IPS DF 4.7 (cell line): Measurements from ENCODE around the gene FOLR2.
"Not testable (repeated sequence)": the region's sequence is repeated elsewhere in the genome, so short reads cannot be mapped to it uniquely, and the experiment has no call there.

ENCODE experiments used
- DNase-seq: peaks from one replicate; pipeline ENCODE4 v3.0.0-alpha.2; 2013; ENCODE audit warnings: low spot score; ENCODE audit errors: extremely low read depth

Gene FOLR2

DNA sequence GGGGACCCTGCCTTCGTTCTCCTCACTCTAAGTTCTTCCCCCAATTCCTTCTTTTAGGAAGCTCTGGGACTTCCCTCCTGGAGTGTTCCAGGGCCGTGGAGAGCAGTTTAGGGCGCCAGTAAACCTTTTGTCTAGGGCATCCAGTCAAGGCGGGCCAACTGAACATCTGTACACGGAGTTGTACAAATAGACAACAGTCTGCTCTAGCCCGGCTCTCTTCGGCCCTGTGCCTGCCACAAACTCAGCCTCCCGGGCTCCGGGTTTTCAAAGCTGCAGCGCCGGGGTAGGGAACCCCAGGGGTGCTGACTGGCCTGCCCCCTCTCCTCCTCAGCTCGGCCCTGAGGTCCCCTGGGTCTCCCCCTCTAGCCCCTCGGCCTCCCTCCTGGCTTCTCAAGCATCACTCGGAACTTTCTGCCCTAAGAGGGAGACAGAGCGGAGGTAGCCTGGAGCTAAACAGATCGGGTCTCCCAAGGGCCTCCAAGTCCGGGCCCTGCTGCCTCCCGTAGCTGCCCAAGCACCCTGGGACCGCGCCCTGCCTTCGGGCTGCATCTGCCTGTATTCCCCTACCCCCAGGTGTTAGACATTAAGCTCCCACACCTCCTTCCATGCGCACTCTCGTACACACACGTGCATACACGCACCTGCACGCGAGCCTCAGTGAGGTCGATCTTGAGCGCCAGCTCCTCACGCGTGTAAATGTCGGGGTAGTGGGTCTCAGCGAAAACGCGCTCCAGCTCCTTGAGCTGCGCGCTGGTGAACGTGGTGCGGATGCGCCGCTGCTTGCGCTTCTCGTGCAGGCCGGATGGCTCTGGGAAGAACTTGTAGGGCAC is 24.1 kb downstream of the FOLR2 start:
- DNase-seq: no peak

DNA sequence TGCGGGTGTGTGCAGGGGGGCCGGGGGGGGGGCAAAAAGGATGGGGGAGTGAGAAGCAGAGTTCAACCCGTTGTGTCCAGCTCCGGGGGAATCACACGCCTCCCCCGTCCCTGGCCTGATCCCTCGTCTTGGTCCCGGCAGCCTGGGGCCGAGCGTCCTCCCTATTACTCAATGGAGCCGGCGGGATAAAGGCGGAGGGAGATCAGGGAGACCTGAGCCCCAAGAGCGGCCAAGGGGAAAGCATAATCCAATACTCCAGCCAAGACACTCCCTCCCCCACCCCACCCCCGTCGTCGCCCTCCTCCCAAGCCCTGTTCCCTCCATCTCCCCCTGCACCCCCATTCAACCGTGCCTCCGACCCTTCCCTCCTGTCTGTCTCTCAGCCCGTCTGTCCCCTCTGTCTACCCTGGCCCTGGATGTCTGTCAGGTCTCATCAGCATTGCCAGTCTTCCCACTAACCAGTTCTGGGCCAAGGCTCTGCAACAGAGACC is 24.7 kb downstream of the FOLR2 start:
- no peak for DNase-seq

DNA sequence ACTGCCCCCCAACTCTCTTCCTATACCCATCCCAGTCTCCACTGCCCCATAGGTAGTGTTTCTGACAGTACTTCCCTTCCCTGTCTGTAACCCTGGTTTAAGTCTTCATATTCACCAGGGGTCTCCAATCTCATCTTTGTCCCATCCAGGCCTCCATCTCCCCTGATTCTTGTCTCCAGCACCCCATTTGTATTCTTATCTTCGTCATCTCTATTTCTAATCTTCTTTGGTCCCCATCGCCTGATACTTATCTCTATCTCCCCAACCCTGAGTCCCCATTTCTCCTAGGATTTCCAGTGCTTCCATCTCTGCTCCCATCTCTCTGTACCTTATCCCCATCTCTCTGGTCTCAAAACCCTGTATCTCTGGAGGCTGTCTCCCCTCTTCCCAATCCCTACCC is 25.5 kb downstream of the FOLR2 start:
- DNase-seq: no peak

DNA sequence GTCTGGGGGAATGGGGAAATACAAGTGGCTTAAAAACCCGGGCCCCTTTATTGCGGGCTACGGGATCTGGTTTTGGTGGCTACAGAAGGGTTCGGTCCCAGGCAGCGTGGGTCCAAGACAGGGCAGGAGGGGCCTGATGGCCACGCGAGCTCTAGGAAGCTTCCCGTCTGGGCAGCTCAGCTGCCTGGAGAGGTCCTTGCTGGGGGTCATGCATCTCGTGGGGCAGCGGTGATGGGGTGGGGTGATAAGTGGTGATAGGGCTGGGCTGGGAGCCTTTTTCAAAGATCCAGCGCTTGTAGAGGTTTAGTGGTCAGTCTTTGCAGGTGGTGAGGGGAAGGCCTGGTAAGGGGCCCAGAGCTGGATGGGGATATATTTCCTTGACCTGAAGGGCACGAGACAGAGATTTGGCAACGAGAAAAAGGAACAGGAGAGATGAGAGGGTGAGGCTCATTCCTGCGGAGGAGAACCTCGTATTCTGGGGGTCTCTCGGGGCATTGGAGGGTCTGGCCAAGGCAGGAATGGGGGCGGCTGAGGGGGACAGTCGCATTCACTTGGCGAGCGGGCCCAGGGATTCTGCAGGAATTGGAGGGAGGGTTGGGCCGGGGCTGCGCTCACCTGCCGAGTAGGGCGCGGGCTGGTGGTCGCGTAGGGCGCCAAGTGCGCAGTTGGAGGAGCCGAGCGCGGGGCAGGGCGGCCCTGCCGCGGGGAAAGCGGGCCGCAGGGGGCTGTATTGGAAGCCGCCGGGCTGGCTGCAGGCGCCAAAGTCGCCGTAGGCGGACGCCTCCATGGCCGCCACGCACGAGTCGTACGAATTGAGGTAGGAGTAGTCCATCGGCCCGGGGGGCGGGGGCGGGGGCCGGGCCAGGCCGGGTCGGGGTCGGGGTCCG is 26.8 kb downstream of the FOLR2 start:
- DNase-seq: no peak

DNA sequence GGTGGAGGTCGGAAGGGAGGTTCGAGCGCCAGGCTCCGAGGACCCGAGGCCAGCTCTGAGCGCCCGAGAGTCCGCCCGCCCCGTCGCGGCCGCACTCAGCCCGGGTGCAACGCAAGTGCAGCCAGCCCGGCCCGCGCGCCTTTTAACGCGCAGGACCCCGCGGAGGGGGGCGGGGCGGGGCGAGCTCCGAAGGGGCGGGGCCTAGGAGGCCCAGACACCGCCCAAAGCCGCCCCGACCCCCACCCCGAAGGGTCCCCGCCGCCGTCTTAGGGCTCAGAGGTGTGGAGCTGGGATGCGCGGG is 27.4 kb downstream of the FOLR2 start, which contains the start of gene PHOX2A:
Gene PHOX2A, minus strand, starts transcription at position 117 of the 301 bp plus-strand sequence. CDS start 172 bp downstream, outside the sequence.
- DNase-seq: no peak

DNA sequence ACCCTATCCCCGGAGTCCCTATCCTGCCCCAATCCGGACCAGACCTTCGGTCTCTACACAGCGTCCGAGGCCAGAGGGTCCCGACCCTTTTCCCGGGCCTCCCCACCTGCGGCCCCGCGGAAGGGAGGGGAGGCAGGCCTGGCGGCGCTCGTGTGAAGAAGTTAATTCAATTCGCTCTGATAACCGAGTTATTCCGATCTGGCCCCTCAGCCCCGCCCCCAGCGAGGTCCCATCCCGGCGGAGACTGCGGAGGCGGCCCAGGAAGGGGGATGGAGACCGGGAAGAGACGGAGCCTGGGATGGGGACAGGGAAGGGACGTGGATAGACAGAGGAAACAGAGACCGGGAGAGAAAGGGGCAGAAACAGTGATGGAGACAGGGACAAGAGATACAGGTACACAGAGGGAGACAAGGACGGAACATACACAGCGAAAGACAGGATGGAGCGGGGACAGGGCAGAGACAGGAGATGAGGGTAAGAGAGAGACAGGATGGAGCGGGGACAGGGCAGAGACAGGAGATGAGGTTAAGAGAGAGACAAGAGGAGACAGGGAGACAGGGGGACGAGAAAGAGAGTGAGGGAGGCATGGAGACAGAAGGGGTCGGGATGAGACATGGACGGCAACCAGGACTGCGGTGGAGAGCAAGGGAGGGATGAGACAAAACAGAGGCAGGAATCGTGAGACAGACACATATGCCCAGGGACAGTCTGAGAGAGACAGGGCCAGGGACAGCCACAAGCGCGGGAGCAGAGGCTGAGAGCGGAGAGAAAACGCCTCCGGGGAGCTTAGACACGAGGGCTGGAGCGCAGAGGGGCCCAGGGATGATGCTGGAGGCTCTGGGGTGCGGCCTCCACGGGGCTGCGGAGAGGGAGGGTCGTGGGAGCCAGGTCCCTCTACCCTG is 28.0 kb downstream of the FOLR2 start:
- DNase-seq: no peak

DNA sequence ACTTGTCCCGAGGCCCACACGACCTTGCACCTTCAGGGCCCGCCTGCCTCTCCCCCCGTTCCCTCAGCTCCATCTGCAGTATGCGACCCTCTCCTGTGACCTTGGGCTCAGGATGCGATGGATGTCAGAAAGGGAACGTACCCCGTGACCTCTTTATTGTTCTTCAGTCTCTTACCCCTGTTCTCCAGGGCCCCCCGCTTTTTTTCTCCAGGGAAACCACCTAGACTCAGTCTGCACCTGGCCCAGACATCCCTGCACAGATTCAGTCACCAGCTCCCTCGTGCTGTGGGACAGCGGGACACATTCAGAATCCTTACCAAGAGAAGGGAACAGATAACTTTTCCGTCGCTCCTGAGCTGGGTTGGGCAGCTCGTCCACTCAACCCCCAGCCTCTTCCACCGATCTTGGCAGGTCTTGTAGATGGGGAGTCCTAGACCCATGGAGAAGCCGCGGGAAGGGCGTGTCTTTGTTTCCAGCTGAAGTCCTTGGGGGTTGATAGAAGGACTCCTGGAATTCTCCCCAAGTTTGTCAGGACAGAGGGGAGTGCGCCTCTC is 28.7 kb downstream of the FOLR2 start:
- DNase-seq: no peak

DNA sequence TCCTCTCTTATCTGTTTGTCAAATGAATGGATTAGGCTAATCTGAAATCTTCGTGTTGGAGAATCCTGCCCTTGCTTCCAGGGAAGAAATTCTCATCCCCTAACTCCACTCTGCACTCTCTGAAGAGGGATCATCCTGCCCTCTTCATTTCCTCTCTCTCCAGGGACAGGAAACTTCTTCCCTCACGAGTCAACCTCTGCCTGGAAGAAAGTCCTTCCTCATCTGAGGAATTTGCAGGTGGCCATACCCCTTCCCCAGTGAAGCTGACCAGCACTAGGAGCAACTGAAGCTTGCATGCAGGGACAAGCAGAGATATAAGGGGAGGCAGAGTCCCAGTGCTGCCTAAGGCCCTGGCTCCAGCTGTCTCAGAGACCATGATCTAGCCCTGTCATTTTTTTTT is 31.0 kb downstream of the FOLR2 start:
- DNase-seq: no peak

DNA sequence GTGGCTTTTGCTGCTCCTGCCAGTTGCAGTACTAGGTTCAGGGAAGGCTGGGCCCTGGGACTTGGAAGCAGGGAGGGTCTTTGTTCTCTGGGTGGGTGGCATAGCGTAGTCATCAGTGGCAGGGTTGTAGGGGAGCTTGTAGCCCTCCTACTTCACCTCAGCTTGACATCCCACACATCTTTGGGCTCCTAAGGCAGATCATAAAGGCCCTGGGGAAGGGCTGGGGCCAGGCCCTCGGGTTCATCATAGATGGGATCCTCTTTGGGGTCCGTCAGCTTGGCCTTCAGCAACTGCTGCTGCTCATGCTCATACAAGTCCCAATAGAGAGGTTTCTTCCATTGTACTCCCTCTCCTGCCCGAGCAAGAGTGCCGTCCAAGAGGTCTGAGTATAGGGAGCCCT is 33.4 kb downstream of the FOLR2 start:
- DNase-seq: no peak

DNA sequence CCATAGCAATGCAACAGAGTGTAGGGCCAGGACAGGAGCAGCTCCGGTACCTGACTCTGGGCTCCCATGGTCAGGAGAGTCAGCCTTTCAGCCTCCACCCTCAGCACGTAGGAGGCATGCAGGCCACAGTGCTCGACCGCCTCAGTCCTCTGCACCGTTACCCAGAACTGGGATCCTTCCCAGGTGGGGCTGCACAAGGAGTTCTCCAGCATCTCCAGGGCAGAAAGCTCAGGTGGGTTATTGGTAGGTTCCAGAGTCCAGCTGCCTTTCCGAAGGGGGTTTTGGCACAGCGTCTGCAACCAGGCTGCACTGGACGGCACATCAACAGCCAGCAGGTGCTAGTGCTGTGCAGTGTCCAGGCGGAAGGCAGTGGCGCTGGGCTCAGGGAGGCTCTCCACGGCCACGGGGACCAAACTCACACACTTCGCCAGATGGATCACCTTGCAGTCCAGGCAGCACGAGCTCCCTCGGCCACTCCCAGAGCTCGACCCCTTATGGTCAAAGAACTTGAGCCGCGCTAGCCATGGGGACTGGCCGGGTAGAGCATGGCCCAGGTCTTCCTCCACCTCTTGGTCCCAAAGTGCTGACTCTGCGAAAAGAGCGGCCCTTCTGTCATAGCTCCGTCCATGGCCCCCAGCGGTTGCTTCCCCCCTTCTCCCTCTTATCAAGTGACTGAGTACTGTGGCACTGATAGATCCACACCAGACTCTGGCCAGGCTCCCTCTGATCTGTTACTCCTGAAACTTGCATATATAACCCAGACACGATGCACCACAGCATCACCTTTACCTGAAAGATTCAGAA is 34.3 kb downstream of the FOLR2 start:
- no peak for DNase-seq

DNA sequence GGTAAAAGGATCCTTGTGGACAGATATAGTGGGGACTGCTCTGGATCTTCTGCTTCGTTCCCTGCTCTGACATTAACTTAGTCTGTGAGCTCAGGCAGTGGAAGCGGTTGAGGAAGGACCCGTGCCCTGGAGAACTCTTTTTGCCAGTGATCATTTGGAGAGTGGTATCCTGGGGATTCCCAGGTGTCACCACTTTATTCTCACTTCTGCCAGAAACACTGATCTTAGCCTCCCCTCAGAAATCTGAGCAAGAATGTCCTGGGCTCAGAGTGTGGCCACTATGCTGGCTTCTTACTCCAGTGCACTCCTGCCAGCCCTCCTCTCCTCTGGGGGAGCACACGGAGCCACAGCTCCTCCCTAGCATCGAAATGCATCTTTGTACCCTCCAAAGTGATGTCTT is 35.0 kb downstream of the FOLR2 start:
- DNase-seq: no peak

DNA sequence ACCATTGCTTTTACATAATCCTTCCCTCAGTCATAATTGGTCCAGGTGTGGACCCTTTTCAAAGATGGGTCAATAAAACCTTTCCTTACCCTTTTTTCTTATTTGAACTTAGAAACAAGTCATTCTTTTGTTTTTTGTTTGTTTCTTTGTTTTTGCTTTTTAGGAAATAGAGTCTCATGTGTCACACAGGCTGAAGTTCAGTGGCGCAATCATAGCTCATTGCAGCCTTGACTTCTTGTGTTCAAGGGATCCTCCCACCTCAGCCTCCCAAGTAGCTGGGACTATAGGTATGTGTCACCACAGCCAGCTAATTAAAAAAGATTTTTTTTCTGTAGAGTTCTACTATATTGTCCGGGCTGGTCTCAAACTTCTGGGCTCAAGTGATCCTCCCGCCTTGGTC is 36.8 kb downstream of the FOLR2 start:
- DNase-seq: no peak

DNA sequence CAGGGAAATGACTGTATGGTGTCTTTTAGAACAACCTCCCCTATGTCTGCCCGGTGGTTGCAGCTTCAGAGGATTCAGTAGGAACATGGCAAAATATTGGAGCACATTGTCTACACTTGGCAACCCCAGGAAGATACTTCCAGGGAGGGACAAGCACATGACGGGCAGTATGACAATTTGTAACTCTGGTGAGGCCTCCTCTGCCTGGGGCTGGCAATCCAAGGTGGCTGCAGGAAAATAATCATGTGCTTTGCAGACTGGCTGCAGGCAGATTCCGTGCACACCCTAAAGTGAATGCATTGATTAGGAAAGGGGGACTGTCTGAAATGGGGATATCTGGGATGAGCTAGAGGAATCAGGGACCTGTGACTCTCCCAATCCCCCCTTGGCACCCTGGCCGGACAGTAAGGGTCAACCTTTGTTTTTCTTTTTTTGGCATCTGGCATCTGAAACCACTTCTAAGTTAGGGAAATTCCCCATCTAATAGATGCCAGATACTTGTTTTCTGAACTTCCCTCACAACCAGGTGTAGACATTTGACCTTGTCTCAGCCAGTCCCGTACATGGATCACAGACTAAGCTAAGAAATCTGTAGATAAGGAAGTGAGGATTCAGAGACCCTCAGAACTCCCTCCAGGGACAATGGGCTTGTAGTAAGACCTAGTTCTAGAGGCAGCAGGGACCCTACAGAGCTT is 37.9 kb downstream of the FOLR2 start:
- no peak for DNase-seq

DNA sequence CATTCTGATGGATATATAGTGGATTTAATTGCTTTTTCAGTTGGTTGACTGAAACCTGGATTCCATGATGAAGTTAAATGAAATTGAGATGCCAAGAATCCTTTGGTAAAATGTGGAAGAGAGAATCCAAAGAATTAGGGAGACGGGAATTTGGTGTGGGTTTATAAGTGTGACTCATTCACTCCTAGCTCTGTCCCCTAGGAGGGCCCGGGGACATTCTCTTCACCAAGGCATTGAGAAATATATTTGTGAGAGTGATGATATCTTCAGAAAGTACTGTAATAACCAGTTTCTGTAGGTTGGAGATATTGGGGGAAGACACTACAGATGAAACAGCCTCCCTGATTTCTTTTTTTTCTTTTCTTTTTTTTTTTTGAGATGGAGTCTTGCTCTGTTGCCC is 41.0 kb downstream of the FOLR2 start:
- no peak for DNase-seq

DNA sequence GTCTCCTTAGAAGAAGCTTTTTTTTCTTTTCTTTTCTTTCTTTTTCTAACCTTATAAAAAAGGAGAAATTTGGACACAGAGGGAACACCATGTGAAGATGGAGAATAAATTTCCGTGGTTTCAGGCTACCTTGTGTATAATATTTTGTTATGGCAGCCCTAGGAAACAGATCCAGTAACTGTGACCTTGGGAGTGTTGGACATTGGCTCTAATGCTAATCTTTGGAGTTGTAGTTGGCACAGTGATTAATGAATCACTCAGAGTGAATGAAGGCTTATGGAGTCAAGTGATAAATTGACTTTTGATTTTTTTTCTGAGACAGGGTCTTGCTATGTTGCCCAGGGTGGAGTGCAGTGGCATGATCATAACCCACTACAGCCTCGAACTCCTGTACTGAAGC is 42.9 kb downstream of the FOLR2 start:
- DNase-seq: no peak

DNA sequence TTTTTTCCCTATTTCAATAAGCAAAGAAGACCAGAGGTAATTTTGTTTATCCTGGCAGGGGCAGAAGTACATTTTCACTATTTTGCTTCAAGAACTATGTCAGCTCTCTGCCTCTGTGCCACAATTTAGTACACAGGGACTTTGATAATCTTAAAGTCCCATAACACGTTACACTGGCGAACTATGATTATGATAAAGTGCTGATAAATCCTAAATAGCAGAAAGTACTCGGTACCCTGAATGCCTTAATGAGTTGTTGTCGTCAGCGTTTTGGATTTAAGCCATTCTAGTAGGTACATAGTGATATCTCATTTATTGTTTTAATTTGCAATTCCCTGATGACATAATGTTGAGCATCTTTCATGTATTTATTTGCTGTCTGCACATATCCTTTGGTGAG is 44.0 kb downstream of the FOLR2 start:
- DNase-seq: no peak

DNA sequence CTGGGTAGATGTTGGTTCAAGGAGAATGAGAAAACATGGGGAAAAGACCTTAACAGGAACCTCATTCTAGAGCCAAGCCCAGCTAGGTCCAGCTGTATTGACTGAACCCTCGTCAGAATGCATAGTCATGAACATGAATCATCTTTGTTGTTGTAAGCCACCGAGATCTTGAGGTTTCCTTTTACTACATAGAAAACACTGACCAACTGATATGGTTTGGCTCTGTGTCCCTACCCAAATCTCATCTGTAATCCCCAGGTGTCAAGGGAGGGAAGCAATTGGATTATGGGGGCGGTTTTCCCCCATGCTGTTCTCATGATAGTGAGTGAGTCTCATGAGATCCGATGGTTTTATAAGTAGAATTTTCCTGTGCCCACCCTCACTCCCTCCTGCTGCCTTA is 46.8 kb downstream of the FOLR2 start:
- DNase-seq: no peak

DNA sequence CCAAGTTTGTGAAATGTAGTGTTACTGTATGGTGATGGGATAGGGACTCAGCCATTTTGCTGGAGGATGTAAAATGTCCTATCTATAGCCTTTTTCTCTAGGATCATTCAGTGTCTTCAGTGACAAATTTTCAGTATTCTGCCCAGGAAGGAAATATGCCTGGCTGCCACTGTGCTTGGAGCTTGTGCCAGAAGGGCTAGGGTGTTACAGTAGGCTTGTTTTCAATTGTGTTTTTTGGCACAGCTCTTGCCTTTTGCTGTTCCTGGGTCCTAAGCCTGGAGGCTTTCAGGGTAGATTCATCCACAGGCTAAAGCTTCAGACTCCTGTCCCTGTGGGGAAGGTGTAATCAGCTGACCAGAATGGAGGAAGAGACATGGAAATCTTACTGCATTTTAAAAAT is 49.4 kb downstream of the FOLR2 start:
- no peak for DNase-seq

DNA sequence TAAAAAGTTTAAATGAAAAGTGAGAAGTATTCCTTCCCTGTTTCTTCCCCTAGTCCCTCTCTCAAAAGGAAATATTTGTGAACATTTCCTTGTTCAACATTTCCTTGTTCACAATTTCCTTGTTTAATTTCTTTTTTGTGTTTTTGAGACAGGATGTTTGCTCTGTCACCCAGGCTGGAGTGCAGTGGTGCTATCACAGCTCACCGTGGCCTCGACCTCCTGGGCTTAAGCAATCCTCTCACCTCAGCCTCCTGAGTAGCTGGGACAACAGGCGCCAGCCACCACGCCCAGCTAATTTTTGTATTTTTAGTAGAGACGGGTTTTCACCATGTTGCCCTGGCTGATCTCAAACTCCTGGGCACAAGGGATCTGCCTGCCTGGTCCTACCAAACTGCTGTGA is 50.4 kb downstream of the FOLR2 start:
- DNase-seq: not testable (repeated sequence)
